ENCODE data around the gene SPACA4. TPM values are rescaled to one million over a fixed set of nuclear protein-coding genes. Genes with fewer than 3 reads are reported as not detected.

The SPACA4 gene
- total RNA-seq, 1 donor from 2014 or later = 0.98 TPM

GRCh38 chr19:48591021-48591420 is 15.5 kb upstream of the SPACA4 start:
- intact Hi-C loops (cut with DNase I) = no loop called here
- no peaks in the 10 kb centered on the region for H3K9me3 ChIP-seq
- H3K27ac ChIP-seq = no peak overlapping the region
- TF ChIP-seq CTCF (IDR thresholded peaks at IDR 0.05) = no peak
- H3K27me3 ChIP-seq = no peaks in the 10 kb centered on the region
- H3K4me3 ChIP-seq = no peak overlapping the region
- DNase-seq (no peak), ATAC-seq (no peak)
- H3K36me3 ChIP-seq = no peaks in the 10 kb centered on the region
- H3K4me1 ChIP-seq = no peaks in the 10 kb centered on the region

- no peaks in the 10 kb centered on the region for H3K36me3 ChIP-seq
- no peaks in the 10 kb centered on the region for H3K4me1 ChIP-seq
- no peak for ATAC-seq
- intact Hi-C loops (cut with DNase I) = no loop called here
- no peaks in the 10 kb centered on the region for H3K27me3 ChIP-seq
- TF ChIP-seq CTCF (IDR thresholded peaks at IDR 0.05) = no peak
- no peak overlapping the region for H3K4me3 ChIP-seq
- no peak overlapping the region for H3K27ac ChIP-seq
- DNase-seq = no peak
- no peaks in the 10 kb centered on the region for H3K9me3 ChIP-seq
These were observed 11.4 kb upstream of the SPACA4 start for GRCh38 chr19:48595171-48595570.

GRCh38 chr19:48595833-48596232 is 10.7 kb upstream of the SPACA4 start:
- H3K27me3 ChIP-seq = no peaks in the 10 kb centered on the region
- TF ChIP-seq CTCF (IDR thresholded peaks at IDR 0.05) = no peak
- H3K27ac ChIP-seq = no peak overlapping the region
- intact Hi-C loops (cut with DNase I) = no loop called here
- H3K4me1 ChIP-seq = no peaks in the 10 kb centered on the region
- H3K9me3 ChIP-seq = no peaks in the 10 kb centered on the region
- H3K36me3 ChIP-seq = no peaks in the 10 kb centered on the region
- ATAC-seq (no peak), DNase-seq (no peak)
- no peak overlapping the region for H3K4me3 ChIP-seq

- no peak for DNase-seq
- no peak overlapping the region for H3K4me3 ChIP-seq
- H3K36me3 ChIP-seq = no peaks in the 10 kb centered on the region
- no peaks in the 10 kb centered on the region for H3K9me3 ChIP-seq
- TF ChIP-seq CTCF (IDR thresholded peaks at IDR 0.05) = no peak
- H3K27ac ChIP-seq = no peak overlapping the region
- intact Hi-C loops (cut with DNase I) = no loop called here
- no peak for ATAC-seq
- no peaks in the 10 kb centered on the region for H3K27me3 ChIP-seq
- H3K4me1 ChIP-seq = no peaks in the 10 kb centered on the region
These were observed 10.3 kb upstream of the SPACA4 start for GRCh38 chr19:48596237-48596636.

- TF ChIP-seq CTCF (IDR thresholded peaks at IDR 0.05) = no peak
- DNase-seq = no peak
- no peak for ATAC-seq
- H3K36me3 ChIP-seq = no peaks in the 10 kb centered on the region
- H3K4me1 ChIP-seq = no peaks in the 10 kb centered on the region
- H3K4me3 ChIP-seq = no peak overlapping the region
- no peaks in the 10 kb centered on the region for H3K9me3 ChIP-seq
- intact Hi-C loops (cut with DNase I) = no loop called here
- H3K27me3 ChIP-seq = no peaks in the 10 kb centered on the region
- no peak overlapping the region for H3K27ac ChIP-seq
These were observed 9.7 kb upstream of the SPACA4 start for GRCh38 chr19:48596679-48597465.
